ENCODE data around the gene LRMDA. TPM values are rescaled to one million over a fixed set of nuclear protein-coding genes. Genes with fewer than 3 reads are reported as not detected.

The LRMDA gene
- polyA plus RNA-seq, 3 donors = 39.8 to 59.6 (median 56.4) TPM

DNA sequence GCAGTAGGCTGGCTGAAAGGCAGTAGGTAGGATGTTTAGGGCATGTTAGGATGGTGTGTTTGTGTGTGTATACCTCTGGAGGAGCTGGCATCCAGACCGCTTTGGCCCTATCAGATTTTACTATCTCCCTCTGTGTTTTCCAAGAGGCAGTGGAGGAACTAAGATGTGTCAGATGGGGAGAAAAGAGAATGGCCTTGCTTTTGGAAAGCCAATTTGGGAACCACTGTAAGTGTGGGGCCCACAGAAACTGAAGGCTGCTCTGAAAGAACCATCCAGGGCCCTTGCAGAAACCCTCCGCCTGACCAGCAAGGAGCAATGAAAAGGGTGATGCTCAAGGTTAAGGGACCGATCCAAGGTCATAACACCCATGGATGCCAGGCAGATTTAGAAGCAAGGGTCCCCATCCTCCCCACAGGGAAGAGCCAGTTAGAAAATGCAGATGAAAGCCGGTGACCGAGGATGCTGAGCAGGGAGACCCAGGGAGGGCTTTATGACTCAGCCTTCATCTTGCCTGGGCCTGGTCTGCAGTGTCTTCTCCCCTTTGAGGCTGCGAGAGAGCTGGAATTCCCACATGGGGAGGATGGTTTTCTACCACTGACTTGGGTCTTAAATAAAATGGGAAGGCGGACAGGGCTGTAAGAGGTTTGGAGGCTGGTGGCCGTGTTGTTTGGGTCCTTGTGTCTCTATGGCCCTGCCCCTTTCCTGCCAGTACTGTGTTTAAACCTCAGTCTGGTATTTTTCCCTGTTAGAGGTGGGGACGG lies 275.8 kb downstream of the LRMDA start:
- no peaks in the 10 kb centered on the region for H3K27me3 ChIP-seq (ENCODE audit: control insufficient read depth in 2 of 2, insufficient read depth in 2 of 2, low read length in 2 of 2)
- H3K4me1 Mint-ChIP-seq = peaks cover 26% of the 10 kb centered on the region
- no peak overlapping the region for H3K27ac ChIP-seq (ENCODE audit: low read depth in 1 of 2, low read length in 2 of 2)
- TF ChIP-seq, protein P1, sequence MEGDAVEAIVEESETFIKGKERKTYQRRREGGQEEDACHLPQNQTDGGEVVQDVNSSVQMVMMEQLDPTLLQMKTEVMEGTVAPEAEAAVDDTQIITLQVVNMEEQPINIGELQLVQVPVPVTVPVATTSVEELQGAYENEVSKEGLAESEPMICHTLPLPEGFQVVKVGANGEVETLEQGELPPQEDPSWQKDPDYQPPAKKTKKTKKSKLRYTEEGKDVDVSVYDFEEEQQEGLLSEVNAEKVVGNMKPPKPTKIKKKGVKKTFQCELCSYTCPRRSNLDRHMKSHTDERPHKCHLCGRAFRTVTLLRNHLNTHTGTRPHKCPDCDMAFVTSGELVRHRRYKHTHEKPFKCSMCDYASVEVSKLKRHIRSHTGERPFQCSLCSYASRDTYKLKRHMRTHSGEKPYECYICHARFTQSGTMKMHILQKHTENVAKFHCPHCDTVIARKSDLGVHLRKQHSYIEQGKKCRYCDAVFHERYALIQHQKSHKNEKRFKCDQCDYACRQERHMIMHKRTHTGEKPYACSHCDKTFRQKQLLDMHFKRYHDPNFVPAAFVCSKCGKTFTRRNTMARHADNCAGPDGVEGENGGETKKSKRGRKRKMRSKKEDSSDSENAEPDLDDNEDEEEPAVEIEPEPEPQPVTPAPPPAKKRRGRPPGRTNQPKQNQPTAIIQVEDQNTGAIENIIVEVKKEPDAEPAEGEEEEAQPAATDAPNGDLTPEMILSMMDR (IDR thresholded peaks at IDR 0.05) = no peak
- no peaks in the 10 kb centered on the region for H3K36me3 ChIP-seq (replicated peaks in 1 of 2; ENCODE audit: control insufficient read depth in 1 of 2, insufficient read depth in 2 of 2, low read length in 2 of 2)
- no peak overlapping the region for H3K9ac ChIP-seq (ENCODE audit: insufficient read depth, low read length, poor library complexity, severe bottlenecking)
- DNase-seq = no peak
- H3K4me3 Mint-ChIP-seq = no peak overlapping the region
- no peaks in the 10 kb centered on the region for H3K9me3 Mint-ChIP-seq
- peaks cover 52% of the 10 kb centered on the region for H4K20me1 ChIP-seq (ENCODE audit: insufficient read depth, low read length)
- H3K9me3 ChIP-seq (replicated peaks in 1 of 2; ENCODE audit: control insufficient read depth in 1 of 2, insufficient read depth in 1 of 2, low read length in 2 of 2) = no peaks in the 10 kb centered on the region
- intact Hi-C loops (cut with micrococcal nuclease) = no loop called here
- H3K79me2 ChIP-seq (ENCODE audit: insufficient read depth, low read length) = peaks cover 8% of the 10 kb centered on the region
- no peak overlapping the region for H2AFZ ChIP-seq (ENCODE audit: insufficient read depth, low read depth, low read length, poor library complexity, severe bottlenecking)
- 92% methylated on average over 2 of the region's 9 CpGs for WGBS (ENCODE audit: insufficient coverage)
- no peak overlapping the region for H3K4me2 ChIP-seq (replicated peaks; ENCODE audit: extremely low read depth, low read length, poor library complexity, severe bottlenecking)
- peaks cover 0 to 2% (median 0%) of the 10 kb centered on the region in 3 donors for H3K27me3 Mint-ChIP-seq (ENCODE audit: low read depth in 3 of 3)
- peaks cover 1 to 4% of the 10 kb centered on the region in 2 donors for H3K36me3 Mint-ChIP-seq
- H3K4me1 ChIP-seq (ENCODE audit: control insufficient read depth in 1 of 2, insufficient read depth in 2 of 2, low read length in 2 of 2) = peaks cover 11 to 14% of the 10 kb centered on the region in 2 donors
- no peak overlapping the region for H3K4me3 ChIP-seq (replicated peaks in 1 of 3; ENCODE audit: low read depth in 2 of 3, low read length in 3 of 3)
- no peak overlapping the region for H3K27ac Mint-ChIP-seq

DNA sequence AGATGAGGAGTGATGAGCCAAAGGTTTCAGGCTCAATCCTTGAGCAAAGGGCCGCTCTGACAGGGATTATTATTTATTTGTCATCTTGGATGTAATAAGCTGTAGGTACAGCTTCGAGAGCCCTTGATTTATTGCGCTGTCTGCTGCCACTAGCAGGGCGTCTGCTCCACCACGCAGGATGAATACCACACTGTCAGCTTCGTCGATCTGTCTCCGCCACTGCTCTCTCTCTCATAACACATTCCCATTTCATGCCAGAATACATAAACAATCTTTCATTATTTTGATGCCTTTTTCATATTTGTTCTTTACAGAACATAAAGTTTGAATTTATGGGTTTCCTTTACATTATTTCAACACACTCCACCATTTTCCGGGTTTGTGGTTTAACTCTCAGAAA lies 276.6 kb downstream of the LRMDA start:
- no peak for DNase-seq
- no peaks in the 10 kb centered on the region for H3K27me3 ChIP-seq (ENCODE audit: control insufficient read depth in 2 of 2, insufficient read depth in 2 of 2, low read length in 2 of 2)
- intact Hi-C loops (cut with micrococcal nuclease) = no loop called here
- Mint-ChIP-seq H3K27ac (no peak overlapping the region), H3K4me1 (peaks cover 30% of the 10 kb centered on the region), H3K9me3 (no peaks in the 10 kb centered on the region), H3K27me3 (ENCODE audit: low read depth in 3 of 3) (peaks cover 0 to 2% (median 1%) of the 10 kb centered on the region in 3 donors), H3K4me3 (peak overlapping the region in 1 of 2 donors; percentile 17), H3K36me3 (peaks cover 1 to 4% of the 10 kb centered on the region in 2 donors)
- no peaks in the 10 kb centered on the region for H3K36me3 ChIP-seq (replicated peaks in 1 of 2; ENCODE audit: control insufficient read depth in 1 of 2, insufficient read depth in 2 of 2, low read length in 2 of 2)
- no peaks in the 10 kb centered on the region for H3K9me3 ChIP-seq (replicated peaks in 1 of 2; ENCODE audit: control insufficient read depth in 1 of 2, insufficient read depth in 1 of 2, low read length in 2 of 2)
- no peak overlapping the region for H3K4me3 ChIP-seq (replicated peaks in 1 of 3; ENCODE audit: low read depth in 2 of 3, low read length in 3 of 3)
- H3K27ac ChIP-seq (ENCODE audit: low read depth in 1 of 2, low read length in 2 of 2) = no peak overlapping the region
- peaks cover 11 to 14% of the 10 kb centered on the region in 2 donors for H3K4me1 ChIP-seq (ENCODE audit: control insufficient read depth in 1 of 2, insufficient read depth in 2 of 2, low read length in 2 of 2)
- H3K9ac ChIP-seq (ENCODE audit: insufficient read depth, low read length, poor library complexity, severe bottlenecking) = no peak overlapping the region
- no peak overlapping the region for H2AFZ ChIP-seq (ENCODE audit: insufficient read depth, low read depth, low read length, poor library complexity, severe bottlenecking)
- H4K20me1 ChIP-seq (ENCODE audit: insufficient read depth, low read length) = peaks cover 57% of the 10 kb centered on the region
- 6% methylated on average over 7 of the region's 9 CpGs for WGBS (ENCODE audit: insufficient coverage)
- peaks cover 8% of the 10 kb centered on the region for H3K79me2 ChIP-seq (ENCODE audit: insufficient read depth, low read length)
- no peak overlapping the region for H3K4me2 ChIP-seq (replicated peaks; ENCODE audit: extremely low read depth, low read length, poor library complexity, severe bottlenecking)
- TF ChIP-seq, protein P1 (IDR thresholded peaks at IDR 0.05) = no peak

All from CD14-positive monocyte (primary cell).